Lung microvascular endothelial cell (primary cell): Measurements from ENCODE around the gene ARHGAP8. TPM values are rescaled to one million over a fixed set of nuclear protein-coding genes. Genes with fewer than 3 reads are reported as not detected.
A peak's percentile ranks its signal among the peaks of the same experiment; 100 is the strongest.
"Not testable (repeated sequence)": the region's sequence is repeated elsewhere in the genome, so short reads cannot be mapped to it uniquely, and the experiment has no call there.

Experiments
- DNase-seq, 2 donors: peaks; one replicate each; pipeline versions ENCODE4 v3.0.0 to v3.0.0-alpha.2; 2010; ENCODE audit warnings: low read depth in 2 of 2
- total RNA-seq: library from RNA; depleted of rRNA; stranded (reverse); fragments of >200 nt; gene quantifications from 2 replicates; pipeline ENCODE4 v1.2.1, GENCODE V29; 2014

Gene ARHGAP8
- total RNA-seq, 1 donor from 2014 or later, result not detected

GRCh38 chr22:44739024-44739423, 13.4 kb upstream of the ARHGAP8 start:
- DNase-seq, result no peak

GRCh38 chr22:44739666-44740065, 12.7 kb upstream of the ARHGAP8 start:
- not testable (repeated sequence) for DNase-seq

GRCh38 chr22:44740307-44740706, 12.1 kb upstream of the ARHGAP8 start:
- no peak for DNase-seq

GRCh38 chr22:44741929-44742328, 10.4 kb upstream of the ARHGAP8 start:
- no peak for DNase-seq

GRCh38 chr22:44743247-44743646, 9.1 kb upstream of the ARHGAP8 start:
- no peak for DNase-seq

- DNase-seq, result no peak
Measured at GRCh38 chr22:44743804-44744211, 8.6 kb upstream of the ARHGAP8 start.

- DNase-seq, result no peak
Measured at GRCh38 chr22:44745853-44746789, 6.3 kb upstream of the ARHGAP8 start.

- not testable (repeated sequence) for DNase-seq
Measured at GRCh38 chr22:44747784-44748127, 4.6 kb upstream of the ARHGAP8 start.

- no peak for DNase-seq
Measured at GRCh38 chr22:44748524-44748923, 3.9 kb upstream of the ARHGAP8 start.

- no peak for DNase-seq
Measured at GRCh38 chr22:44750481-44750880, 1.9 kb upstream of the ARHGAP8 start.

- DNase-seq, result no peak
Measured at GRCh38 chr22:44753189-44754042, 1.0 kb downstream of the ARHGAP8 start.

GRCh38 chr22:44754998-44755397, 2.6 kb downstream of the ARHGAP8 start:
- DNase-seq, result no peak

GRCh38 chr22:44755417-44755816, 3.0 kb downstream of the ARHGAP8 start:
- DNase-seq, result no peak

GRCh38 chr22:44755956-44756361, 3.6 kb downstream of the ARHGAP8 start:
- DNase-seq, result no peak

- peak in 1 of 2 donors; percentile 57 for DNase-seq
Measured at GRCh38 chr22:44758344-44758973, 6.1 kb downstream of the ARHGAP8 start.

GRCh38 chr22:44759001-44759400, 6.6 kb downstream of the ARHGAP8 start:
- DNase-seq, result no peak

- DNase-seq, result no peak
Measured at GRCh38 chr22:44759430-44760310, 7.3 kb downstream of the ARHGAP8 start.

GRCh38 chr22:44760476-44760875, 8.1 kb downstream of the ARHGAP8 start:
- no peak for DNase-seq

- DNase-seq, result no peak
Measured at GRCh38 chr22:44761025-44761424, 8.7 kb downstream of the ARHGAP8 start.

- DNase-seq, result no peak
Measured at GRCh38 chr22:44764373-44764772, 12.0 kb downstream of the ARHGAP8 start.

GRCh38 chr22:44764974-44765373, 12.6 kb downstream of the ARHGAP8 start:
- DNase-seq, result no peak
